BJ (cell line): ENCODE results near the gene KLHL8. TPM values are rescaled to one million over a fixed set of nuclear protein-coding genes. Genes with fewer than 3 reads are reported as not detected.
"Not testable (repeated sequence)": the region's sequence is repeated elsewhere in the genome, so short reads cannot be mapped to it uniquely, and the experiment has no call there.

Experiments used
- CTCF ChIA-PET: fragments of 350-600 bp; formaldehyde crosslinking; extraction: SDS; loops from one replicate; lab custom pipeline; 2021; ENCODE audit warnings: antibody characterized with exemption, inconsistent platforms; lab: Yijun Ruan, JAX
- POLR2A ChIA-PET: fragments of 300-600 bp; sonication (Branson Sonifier 250); formaldehyde crosslinking; extraction: SDS; loops from one replicate; lab custom pipeline; 2021; ENCODE audit warnings: antibody characterized with exemption; lab: Charles Lee
- DNase-seq: peaks from one replicate; pipeline ENCODE4 v3.0.0-alpha.2; 2011; ENCODE audit warnings: low read depth
- H3K27me3 ChIP-seq: 2 replicates; pipeline ENCODE4 v1.6.0; 2011; ENCODE audit warnings: low read length; ENCODE audit not compliant: control insufficient read depth, insufficient read depth
- H3K36me3 ChIP-seq: 2 replicates; pipeline ENCODE4 v1.5.1; 2011; ENCODE audit warnings: low read length; ENCODE audit not compliant: control insufficient read depth, insufficient read depth
- H3K4me3 ChIP-seq: 2 replicates; pipeline ENCODE4 v1.5.1; 2011; ENCODE audit warnings: low read depth, mild to moderate bottlenecking, control low read depth, low read length
- CTCF ChIP-seq: IDR thresholded peaks from 2 replicates; pipeline ENCODE4 v1.5.1; 2011; ENCODE audit warnings: low read depth, mild to moderate bottlenecking, control low read depth, inconsistent platforms, low read length, moderate library complexity; ENCODE audit not compliant: insufficient read depth
- polyA plus RNA-seq: library from polyadenylated mRNA; depleted of rRNA; stranded (reverse); fragments of >200 nt; gene quantifications from 2 replicates; pipeline ENCODE4 v1.2.3, GENCODE V29; 2011

The KLHL8 gene
- polyA plus RNA-seq, 1 experiment = 1.7 TPM

- peak; percentile 83 for TF ChIP-seq CTCF
- POLR2A ChIA-PET = no interaction called here
- peak; percentile 23 for DNase-seq
- Histone ChIP-seq H3K36me3 (no peaks in the 10 kb centered on the region), H3K27me3 (no peaks in the 10 kb centered on the region), H3K4me3 (no peak overlapping the region)
- CTCF ChIA-PET = interaction anchor here (0.7 to 3.6 kb wide), 22 partner anchors 8 to 315 kb away, joined by 3 to 27 read pairs (median 4); no protein-coding TSS in a partner anchor
Observed at GRCh38 chr4:87150498-87151261, 69.7 kb downstream of the KLHL8 start.

- no peak for TF ChIP-seq CTCF
- Histone ChIP-seq H3K36me3 (no peaks in the 10 kb centered on the region), H3K27me3 (no peaks in the 10 kb centered on the region), H3K4me3 (no peak overlapping the region)
- ChIA-PET POLR2A (no interaction called here), CTCF (interaction anchor here (1.2 kb wide), 1 partner anchor 88 kb away, joined by 3 read pairs; no protein-coding TSS in a partner anchor)
- DNase-seq = no peak
Observed at GRCh38 chr4:87147116-87147515, 73.3 kb downstream of the KLHL8 start.

GRCh38 chr4:87145934-87146333 is 74.5 kb downstream of the KLHL8 start:
- POLR2A ChIA-PET, H3K4me3 ChIP-seq, CTCF ChIA-PET, H3K36me3 ChIP-seq, H3K27me3 ChIP-seq, DNase-seq: not testable (repeated sequence)

GRCh38 chr4:87144356-87144755 is 76.1 kb downstream of the KLHL8 start:
- CTCF ChIA-PET = no interaction called here
- H3K36me3 ChIP-seq = peaks cover 1% of the 10 kb centered on the region; the same call in 1 of the 2 replicates
- no peak for TF ChIP-seq CTCF
- POLR2A ChIA-PET = no interaction called here
- H3K27me3 ChIP-seq = no peaks in the 10 kb centered on the region
- no peak overlapping the region for H3K4me3 ChIP-seq
- no peak for DNase-seq

GRCh38 chr4:87141428-87141827 is 79.0 kb downstream of the KLHL8 start:
- Histone ChIP-seq H3K4me3 (no peak overlapping the region), H3K27me3 (no peaks in the 10 kb centered on the region), H3K36me3 (peaks cover 1% of the 10 kb centered on the region; the same call in 1 of the 2 replicates)
- CTCF ChIA-PET = interaction anchor here (1.2 to 1.5 kb wide), 2 partner anchors 9 to 10 kb away, joined by 3 read pairs; no protein-coding TSS in a partner anchor
- POLR2A ChIA-PET = no interaction called here
- DNase-seq = no peak
- no peak for TF ChIP-seq CTCF
